Type B pancreatic cell (in vitro differentiated cells): ENCODE measurements around the gene TMEM129. TPM values are rescaled to one million over a fixed set of nuclear protein-coding genes. Genes with fewer than 3 reads are reported as not detected.

Experiments used
- DNase-seq: peaks from one replicate; pipeline ENCODE4 v3.0.0; 2021; ENCODE audit warnings: mixed read lengths; ENCODE audit not compliant: unreplicated experiment; ENCODE audit errors: extremely low spot score
- H3K27ac Mint-ChIP-seq: 2 replicates; pipeline ENCODE4 v1.8.0; 2021; ENCODE audit warnings: mild to moderate bottlenecking, mixed read lengths
- H3K27me3 Mint-ChIP-seq: 2 replicates; pipeline ENCODE4 v1.8.0; 2021; ENCODE audit warnings: mixed read lengths
- H3K36me3 Mint-ChIP-seq: 2 replicates; pipeline ENCODE4 v1.8.0; 2021; ENCODE audit warnings: mixed read lengths
- H3K4me1 Mint-ChIP-seq: one replicate; pipeline ENCODE4 v1.8.0; 2021; ENCODE audit warnings: mixed read lengths; ENCODE audit not compliant: unreplicated experiment
- H3K4me3 Mint-ChIP-seq: 2 replicates; pipeline ENCODE4 v1.8.0; 2021; ENCODE audit warnings: mild to moderate bottlenecking, mixed read lengths
- H3K9me3 Mint-ChIP-seq: 2 replicates; pipeline ENCODE4 v1.8.0; 2021; ENCODE audit warnings: mixed read lengths
- CTCF ChIP-seq: fragments of 200-600 bp; sonication (generic); conservative IDR thresholded peaks from 2 replicates; pipeline ENCODE4 v1.5.0; 2021; ENCODE audit warnings: antibody characterized with exemption, mild to moderate bottlenecking
- total RNA-seq: library from RNA; stranded (reverse); gene quantifications from 2 replicates; pipeline ENCODE4 v1.2.1, GENCODE V29; 2021; ENCODE audit warnings: low replicate concordance

The TMEM129 gene
- total RNA-seq, 1 donor from 2014 or later, result 38.5 TPM

- no peak overlapping the region for H3K4me3 Mint-ChIP-seq
- no peaks in the 10 kb centered on the region for H3K36me3 Mint-ChIP-seq
- no peaks in the 10 kb centered on the region for H3K27me3 Mint-ChIP-seq
- no peak for DNase-seq
- H3K4me1 Mint-ChIP-seq, result no peaks in the 10 kb centered on the region
- TF ChIP-seq CTCF, result no peak
- no peaks in the 10 kb centered on the region for H3K9me3 Mint-ChIP-seq
- H3K27ac Mint-ChIP-seq, result no peak overlapping the region
These were observed 38.7 kb upstream of the TMEM129 start for GRCh38 chr4:1759818-1760223.

- Mint-ChIP-seq H3K4me1 (no peaks in the 10 kb centered on the region), H3K27ac (no peak overlapping the region), H3K27me3 (no peaks in the 10 kb centered on the region), H3K36me3 (no peaks in the 10 kb centered on the region), H3K4me3 (no peak overlapping the region), H3K9me3 (no peaks in the 10 kb centered on the region)
- no peak for TF ChIP-seq CTCF
- no peak for DNase-seq
These were observed 38.2 kb upstream of the TMEM129 start for GRCh38 chr4:1759170-1759817.

- H3K27me3 Mint-ChIP-seq, result no peaks in the 10 kb centered on the region
- no peak for TF ChIP-seq CTCF
- H3K4me3 Mint-ChIP-seq, result no peak overlapping the region
- DNase-seq, result no peak
- no peaks in the 10 kb centered on the region for H3K4me1 Mint-ChIP-seq
- H3K36me3 Mint-ChIP-seq, result no peaks in the 10 kb centered on the region
- no peak overlapping the region for H3K27ac Mint-ChIP-seq
- H3K9me3 Mint-ChIP-seq, result no peaks in the 10 kb centered on the region
These were observed 37.4 kb upstream of the TMEM129 start for GRCh38 chr4:1758306-1759121.

GRCh38 chr4:1757836-1758235 lies 36.7 kb upstream of the TMEM129 start:
- no peak for TF ChIP-seq CTCF
- Mint-ChIP-seq H3K36me3 (no peaks in the 10 kb centered on the region), H3K27ac (no peak overlapping the region), H3K4me1 (no peaks in the 10 kb centered on the region), H3K27me3 (no peaks in the 10 kb centered on the region), H3K9me3 (no peaks in the 10 kb centered on the region), H3K4me3 (no peak overlapping the region)
- DNase-seq, result no peak

- no peaks in the 10 kb centered on the region for H3K4me1 Mint-ChIP-seq
- no peaks in the 10 kb centered on the region for H3K9me3 Mint-ChIP-seq
- H3K4me3 Mint-ChIP-seq, result no peak overlapping the region
- no peak for TF ChIP-seq CTCF
- H3K36me3 Mint-ChIP-seq, result no peaks in the 10 kb centered on the region
- DNase-seq, result no peak
- H3K27me3 Mint-ChIP-seq, result no peaks in the 10 kb centered on the region
- no peak overlapping the region for H3K27ac Mint-ChIP-seq
These were observed 36.0 kb upstream of the TMEM129 start for GRCh38 chr4:1756893-1757779.
